Spleen (tissue), 11 donors: ENCODE data around the gene WWTR1. TPM values are rescaled to one million over a fixed set of nuclear protein-coding genes. Genes with fewer than 3 reads are reported as not detected.

Experiments
- DNase-seq: peaks from one replicate; pipeline ENCODE4 v3.0.0-alpha.2; 2020
- H3K27ac ChIP-seq, 8 donors: fragments of 200-600 bp; sonication (generic) in 7 of 8; 1 replicate in 4 of 8; 2 replicates in 4 of 8; pipeline versions ENCODE4 v1.5.0 to v1.8.0; 2016 to 2021; ENCODE audit warnings: inconsistent platforms in 4 of 8, mild to moderate bottlenecking in 4 of 8, moderate library complexity in 1 of 8
- H3K27me3 ChIP-seq, 7 donors: fragments of 200-600 bp; sonication (generic) in 6 of 7; replicated peaks in 1 of 7; 1 replicate in 4 of 7; 2 replicates in 3 of 7; pipeline versions ENCODE4 v1.5.0 to v1.8.0; 2016 to 2021; ENCODE audit warnings: inconsistent platforms in 3 of 7, mild to moderate bottlenecking in 1 of 7
- H3K36me3 ChIP-seq, 6 donors: fragments of 200-600 bp; sonication (generic) in 5 of 6; 1 replicate in 4 of 6; 2 replicates in 2 of 6; pipeline versions ENCODE4 v1.5.0 to v1.8.0; 2016 to 2021; ENCODE audit warnings: inconsistent platforms in 2 of 6
- H3K4me1 ChIP-seq, 6 donors: fragments of 200-600 bp; sonication (generic) in 5 of 6; 1 replicate in 3 of 6; 2 replicates in 3 of 6; pipeline versions ENCODE4 v1.5.0 to v1.8.0; 2016 to 2021; ENCODE audit warnings: inconsistent platforms in 3 of 6
- H3K4me3 ChIP-seq, 8 donors: fragments of 200-600 bp; sonication (generic) in 7 of 8; 1 replicate in 4 of 8; 2 replicates in 4 of 8; pipeline versions ENCODE4 v1.5.0 to v1.8.0; 2016 to 2021; ENCODE audit warnings: inconsistent platforms in 4 of 8, mild to moderate bottlenecking in 4 of 8, moderate library complexity in 2 of 8
- H3K9me3 ChIP-seq, 8 donors: fragments of 200-600 bp; sonication (generic) in 7 of 8; 1 replicate in 4 of 8; 2 replicates in 4 of 8; pipeline versions ENCODE4 v1.5.0 to v1.8.0; 2016 to 2021; ENCODE audit warnings: inconsistent platforms in 4 of 8
- POLR2A ChIP-seq, 3 donors: fragments of 450-650 bp; IDR thresholded peaks; one replicate each; pipeline ENCODE4 v1.5.1; 2017; ENCODE audit warnings: antibody characterized with exemption in 3 of 3, mild to moderate bottlenecking in 1 of 3
- POLR2AphosphoS5 ChIP-seq, 3 donors: sonication (generic); formaldehyde crosslinking; IDR thresholded peaks; one replicate each; pipeline ENCODE4 v1.5.1; 2017; ENCODE audit warnings: antibody characterized with exemption in 3 of 3
- WGBS, 5 donors: extraction: QIAGEN DNeasy Blood & Tissue Kit in 3 of 5; methylation state at CpG; one replicate each; pipeline versions ENCODE4 v1.1.5 to v1.1.7; 2013 to 2018; 5-methylcytosine and 5-hydroxymethylcytosine counted together
- intact Hi-C: fragments of 100-400 bp; cut with DNase I; formaldehyde crosslinking; loops from one replicate; pipeline ENCODE4 v1.15.0; 2023; ENCODE audit warnings: low total_unique reads
- polyA plus RNA-seq, 3 donors: library from polyadenylated mRNA; stranded (reverse); fragments of 200-250 nt; gene quantifications; one replicate each; pipeline ENCODE4 v1.2.1, GENCODE V29; 2013
- small RNA-seq, 4 donors: library from RNA; depleted of rRNA; stranded (forward); fragments of <200 nt; gene quantifications; one replicate each; pipeline ENCODE3, GENCODE V24; 2016
- total RNA-seq, 7 donors: library from RNA; depleted of rRNA in 3 of 7; stranded (reverse); fragments of >200 nt in 3 of 7; fragmentation: NEBNext Ultra II Directional in 4 of 7; extraction: Animal tissue kit (Norgen Biotek cat#: 25700) in 4 of 7; gene quantifications; one replicate each; pipeline versions ENCODE4 v1.1.0 to v1.2.1, GENCODE V29; 2016 to 2021
- TF ChIP-seq, protein P1 (sequence below), 11 experiments: fragments of 200-600 bp in 7 of 11; fragments of 450-650 bp in 4 of 11; sonication (generic) in 4 of 11; IDR thresholded peaks in 8 of 11; conservative IDR thresholded peaks in 3 of 11; 1 replicate in 7 of 11; 2 replicates in 4 of 11; pipeline versions ENCODE4 v1.4.0 to v1.8.0; 2016 to 2021; ENCODE audit warnings: antibody characterized with exemption in 11 of 11, inconsistent platforms in 4 of 11, mild to moderate bottlenecking in 1 of 11
- donor health status: healthy with polysubstance abuse.
- donor health status: DM: no; HTN: no; CAD: no; lungs with moderate emphysema.
- donor health status: DM: no; HTN: no; CAD: no.
- donor health status: Bipolar disorder and iron deficiency.
- donor health status: healthy.
- donor health status: DM: no; HTN: no; CAD: no.
- donor health status: DM: yes; HTN: yes; CAD: no.

WWTR1 gene
- total and polyA plus RNA-seq, 10 donors: 8.4 to 70.6 (median 57.0) TPM

- Histone ChIP-seq H3K27me3 (no peaks in the 10 kb centered on the region), H3K4me3 (no peak overlapping the region), H3K4me1 (peaks cover 0 to 38% (median 6%) of the 10 kb centered on the region in 6 donors), H3K27ac (no peak overlapping the region), H3K9me3 (no peaks in the 10 kb centered on the region), H3K36me3 (no peaks in the 10 kb centered on the region)
- WGBS, 5 donors: 89 to 93% (median 91%) methylated on average over 2 of the region's 2 CpGs
- intact Hi-C loops: no loop called here
- DNase-seq: no peak
- TF ChIP-seq POLR2AphosphoS5 (IDR thresholded peaks at IDR 0.05): no peak
- TF ChIP-seq, protein P1, sequence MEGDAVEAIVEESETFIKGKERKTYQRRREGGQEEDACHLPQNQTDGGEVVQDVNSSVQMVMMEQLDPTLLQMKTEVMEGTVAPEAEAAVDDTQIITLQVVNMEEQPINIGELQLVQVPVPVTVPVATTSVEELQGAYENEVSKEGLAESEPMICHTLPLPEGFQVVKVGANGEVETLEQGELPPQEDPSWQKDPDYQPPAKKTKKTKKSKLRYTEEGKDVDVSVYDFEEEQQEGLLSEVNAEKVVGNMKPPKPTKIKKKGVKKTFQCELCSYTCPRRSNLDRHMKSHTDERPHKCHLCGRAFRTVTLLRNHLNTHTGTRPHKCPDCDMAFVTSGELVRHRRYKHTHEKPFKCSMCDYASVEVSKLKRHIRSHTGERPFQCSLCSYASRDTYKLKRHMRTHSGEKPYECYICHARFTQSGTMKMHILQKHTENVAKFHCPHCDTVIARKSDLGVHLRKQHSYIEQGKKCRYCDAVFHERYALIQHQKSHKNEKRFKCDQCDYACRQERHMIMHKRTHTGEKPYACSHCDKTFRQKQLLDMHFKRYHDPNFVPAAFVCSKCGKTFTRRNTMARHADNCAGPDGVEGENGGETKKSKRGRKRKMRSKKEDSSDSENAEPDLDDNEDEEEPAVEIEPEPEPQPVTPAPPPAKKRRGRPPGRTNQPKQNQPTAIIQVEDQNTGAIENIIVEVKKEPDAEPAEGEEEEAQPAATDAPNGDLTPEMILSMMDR (IDR thresholded peaks at IDR 0.05 in 8 of 11, conservative IDR thresholded peaks at IDR 0.05 in 3 of 11): no peak
- TF ChIP-seq POLR2A (IDR thresholded peaks at IDR 0.05): no peak
Measured at GRCh38 chr3:149468504-149469212, 189.2 kb downstream of the WWTR1 start.

Small RNA genes lying within 50 kb of the gene (small RNA-seq; reads per million reads assigned to genes)
- 0 reads per million in 4 donors for gene RNU6-1098P

Other genes starting within 250 kb of the WWTR1 start
- not detected for gene TM4SF4, start 183.3 kb downstream of the WWTR1 start, total RNA-seq
- gene TM4SF4, start 183.3 kb downstream of the WWTR1 start, polyA plus RNA-seq: under 1 TPM in 2 of 3 donors, not detected in 1; 0.11 to 0.29 TPM
- gene COMMD2, start 94.5 kb upstream of the WWTR1 start, total RNA-seq: 10 to 100 TPM; 22.4 to 36.1 (median 31.9) TPM
- 10 to 100 TPM in 1 of 3 donors, 1 to 10 TPM in 2; 8.9 to 12.5 (median 9.9) TPM for gene COMMD2, start 94.5 kb upstream of the WWTR1 start, polyA plus RNA-seq
- not detected for gene ANKUB1, start 134.5 kb upstream of the WWTR1 start, total RNA-seq
- under 1 TPM in 2 of 3 donors, not detected in 1; 0.03 to 0.10 TPM for gene ANKUB1, start 134.5 kb upstream of the WWTR1 start, polyA plus RNA-seq
- gene RNF13, start 155.2 kb upstream of the WWTR1 start, total RNA-seq: 100 to 1,000 TPM in 5 of 7 donors, 10 to 100 TPM in 2; 85.1 to 137 (median 125) TPM
- gene RNF13, start 155.2 kb upstream of the WWTR1 start, polyA plus RNA-seq: 10 to 100 TPM; 30.7 to 36.8 (median 34.5) TPM